HEK293 (cell line): ENCODE results near the gene SDHAF4.

ENCODE experiments used
- CTCF ChIP-seq: fragments of 450-650 bp; formaldehyde crosslinking; IDR thresholded peaks from 2 replicates; pipeline ENCODE4 v1.5.1; 2016; ENCODE audit warnings: missing biosample characterization, missing genetic modification characterization
- PRDM4 ChIP-seq: fragments of 450-650 bp; formaldehyde crosslinking; IDR thresholded peaks from 2 replicates; pipeline ENCODE4 v1.5.1; 2017; ENCODE audit warnings: missing biosample characterization, missing genetic modification characterization
- ZNF26 ChIP-seq: fragments of 450-650 bp; formaldehyde crosslinking; IDR thresholded peaks from 2 replicates; pipeline ENCODE4 v1.5.1; 2016; ENCODE audit warnings: missing biosample characterization, missing genetic modification characterization
- ZNF701 ChIP-seq: fragments of 450-650 bp; formaldehyde crosslinking; IDR thresholded peaks from 2 replicates; pipeline ENCODE4 v1.5.1; 2016; ENCODE audit warnings: missing biosample characterization, missing genetic modification characterization

GRCh38 chr6:70590400-70590799 lies 23.7 kb downstream of the SDHAF4 start:
- TF ChIP-seq CTCF (no peak), ZNF26 (no peak), ZNF701 (no peak), PRDM4 (no peak)
